Measurements from ENCODE around the gene TSPAN5. TPM values are rescaled to one million over a fixed set of nuclear protein-coding genes. Genes with fewer than 3 reads are reported as not detected.

TSPAN5 gene
- total RNA-seq, 1 donor from 2014 or later, result 1.6 TPM

- H3K4me3 Mint-ChIP-seq, result no peak overlapping the region
- ChIA-PET POLR2A (no interaction called here), CTCF (no interaction called here)
- intact Hi-C loops (cut with micrococcal nuclease), result no loop called here
- no peak overlapping the region for H3K27ac Mint-ChIP-seq
- H3K27me3 Mint-ChIP-seq, result no peaks in the 10 kb centered on the region
- no peak for TF ChIP-seq CTCF (IDR thresholded peaks at IDR 0.05)
- H3K4me1 Mint-ChIP-seq, result peaks cover 29% of the 10 kb centered on the region
- H3K9me3 Mint-ChIP-seq, result peaks cover 6% of the 10 kb centered on the region
- no peak for DNase-seq
- no peak for ATAC-seq (ENCODE audit: low read depth)
- H3K36me3 Mint-ChIP-seq (ENCODE audit: low read depth), result no peaks in the 10 kb centered on the region
Measured at GRCh38 chr4:98452091-98452490, 206.3 kb downstream of the TSPAN5 start.

DNA sequence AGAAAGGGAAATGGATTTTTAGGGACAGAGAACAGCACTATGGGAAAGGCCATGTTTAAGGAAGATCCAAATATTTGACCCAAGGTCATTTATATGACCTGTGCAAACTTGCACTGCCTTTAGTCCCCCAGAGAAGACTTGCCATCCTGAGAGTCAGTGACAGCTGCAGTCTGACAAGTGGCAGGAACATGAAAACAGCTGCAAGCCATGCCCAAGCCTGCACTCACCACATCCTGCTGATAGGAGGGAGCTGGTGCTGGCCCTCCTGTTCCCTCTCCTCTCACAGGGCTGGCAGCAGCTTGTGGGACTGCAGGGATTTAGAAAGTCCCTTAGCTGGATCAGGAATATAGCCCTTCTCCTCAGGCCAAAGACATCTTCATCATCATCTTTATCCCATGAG is 209.5 kb downstream of the TSPAN5 start:
- TF ChIP-seq CTCF (IDR thresholded peaks at IDR 0.05), result no peak
- intact Hi-C loops (cut with micrococcal nuclease), result loop anchor here (5.0 kb wide), 2 partner anchors 247 to 548 kb away; partner anchors contain the start of gene METAP1
- H3K27ac Mint-ChIP-seq, result no peak overlapping the region
- ChIA-PET POLR2A (interaction anchor here (0.7 to 1.3 kb wide), 2 partner anchors 305 to 640 kb away, joined by 3 to 4 read pairs; partner anchors contain the start of genes ADH5 and STPG2), CTCF (no interaction called here)
- peaks cover 6% of the 10 kb centered on the region for H3K9me3 Mint-ChIP-seq
- no peak overlapping the region for H3K4me3 Mint-ChIP-seq
- H3K27me3 Mint-ChIP-seq, result no peaks in the 10 kb centered on the region
- ATAC-seq (ENCODE audit: low read depth) (no peak), DNase-seq (no peak)
- peaks cover 45% of the 10 kb centered on the region for H3K4me1 Mint-ChIP-seq
- peaks cover 2% of the 10 kb centered on the region for H3K36me3 Mint-ChIP-seq (ENCODE audit: low read depth)

- Mint-ChIP-seq H3K4me3 (peak overlapping the region; percentile 72), H3K27me3 (no peaks in the 10 kb centered on the region), H3K4me1 (peaks cover 41% of the 10 kb centered on the region), H3K36me3 (ENCODE audit: low read depth) (peaks cover 13% of the 10 kb centered on the region), H3K9me3 (peaks cover 2% of the 10 kb centered on the region), H3K27ac (peak overlapping the region; percentile 87)
- intact Hi-C loops (cut with micrococcal nuclease), result loop anchor here (2.0 to 5.0 kb wide), 3 partner anchors 245 to 550 kb away; partner anchors contain the start of genes METAP1 and STPG2
- ATAC-seq (ENCODE audit: low read depth) (peak; percentile 59), DNase-seq (no peak)
- no peak for TF ChIP-seq CTCF (IDR thresholded peaks at IDR 0.05)
- POLR2A ChIA-PET, result interaction anchor here (0.8 to 1.7 kb wide), 3 partner anchors 187 to 304 kb away, joined by 3 to 8 read pairs (median 3); partner anchors contain the start of genes RAP1GDS1 and STPG2
- CTCF ChIA-PET, result no interaction called here
Measured at GRCh38 chr4:98447648-98448047, 210.8 kb downstream of the TSPAN5 start.

GRCh38 chr4:98446499-98447375 is 211.7 kb downstream of the TSPAN5 start:
- Mint-ChIP-seq H3K36me3 (ENCODE audit: low read depth) (peaks cover 21% of the 10 kb centered on the region), H3K27me3 (no peaks in the 10 kb centered on the region), H3K4me1 (peaks cover 41% of the 10 kb centered on the region), H3K27ac (peak overlapping the region; percentile 87), H3K4me3 (peak overlapping the region; percentile 72), H3K9me3 (no peaks in the 10 kb centered on the region)
- no peak for TF ChIP-seq CTCF (IDR thresholded peaks at IDR 0.05)
- ChIA-PET POLR2A (interaction anchor here (0.8 to 1.7 kb wide), 4 partner anchors 186 to 483 kb away, joined by 3 to 13 read pairs (median 6); partner anchors contain the start of genes EIF4E, RAP1GDS1 and STPG2), CTCF (no interaction called here)
- intact Hi-C loops (cut with micrococcal nuclease), result loop anchor here (1.0 to 5.0 kb wide), 6 partner anchors 185 to 551 kb away; partner anchors contain the start of genes EIF4E, METAP1, RAP1GDS1 and STPG2
- ATAC-seq (ENCODE audit: low read depth), result peak; percentile 67
- DNase-seq, result no peak

DNA sequence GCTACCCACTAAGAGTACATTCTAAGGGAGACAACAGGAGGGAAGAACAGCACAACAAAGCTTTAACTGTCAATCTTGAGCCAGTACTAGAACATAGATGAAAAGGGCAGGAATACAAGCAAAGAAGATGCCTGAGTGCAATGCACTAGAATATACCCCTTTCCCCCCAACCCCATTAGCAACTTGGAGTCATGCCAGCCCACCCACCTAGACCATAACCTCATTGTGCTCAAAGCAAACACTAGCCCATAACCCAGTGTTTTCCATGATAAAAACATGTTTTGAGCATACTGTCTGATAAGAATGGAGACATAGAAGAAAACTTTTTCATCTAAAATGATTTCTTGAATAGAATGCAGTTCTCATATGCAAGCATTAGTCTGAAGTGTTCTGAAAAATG is 214.0 kb downstream of the TSPAN5 start:
- Mint-ChIP-seq H3K9me3 (no peaks in the 10 kb centered on the region), H3K4me1 (peaks cover 41% of the 10 kb centered on the region), H3K27me3 (no peaks in the 10 kb centered on the region), H3K27ac (no peak overlapping the region), H3K4me3 (no peak overlapping the region), H3K36me3 (ENCODE audit: low read depth) (peaks cover 37% of the 10 kb centered on the region)
- no peak for ATAC-seq (ENCODE audit: low read depth)
- TF ChIP-seq CTCF (IDR thresholded peaks at IDR 0.05), result no peak
- no peak for DNase-seq
- intact Hi-C loops (cut with micrococcal nuclease), result no loop called here
- ChIA-PET CTCF (no interaction called here), POLR2A (no interaction called here)
